Liver (tissue), 9 donors: ENCODE measurements around the gene CHD8. TPM values are rescaled to one million over a fixed set of nuclear protein-coding genes. Genes with fewer than 3 reads are reported as not detected.
A peak's percentile ranks its signal among the peaks of the same experiment; 100 is the strongest.

Source experiments
- DNase-seq: peaks from one replicate; pipeline ENCODE4 v3.0.0-alpha.2; 2017; ENCODE audit warnings: low spot score
- H3K27ac ChIP-seq, 2 donors: one replicate each; pipeline ENCODE4 v1.7.0; 2013; ENCODE audit warnings: inconsistent platforms in 2 of 2, low read length in 2 of 2, control low read depth in 1 of 2, low read depth in 1 of 2, mild to moderate bottlenecking in 1 of 2
- H3K27me3 ChIP-seq, 4 donors: one replicate each; pipeline versions ENCODE4 v1.6.1 to v1.7.0; 2013; ENCODE audit warnings: low read length in 3 of 4, inconsistent platforms in 1 of 4, mild to moderate bottlenecking in 1 of 4, moderate library complexity in 1 of 4; ENCODE audit not compliant: control insufficient read depth in 4 of 4, insufficient read depth in 4 of 4
- H3K36me3 ChIP-seq, 4 donors: one replicate each; pipeline versions ENCODE4 v1.6.1 to v1.7.0; 2013; ENCODE audit warnings: low read length in 3 of 4, mild to moderate bottlenecking in 3 of 4, low read depth in 1 of 4, moderate library complexity in 1 of 4; ENCODE audit not compliant: control insufficient read depth in 4 of 4, insufficient read depth in 3 of 4
- H3K4me1 ChIP-seq, 4 donors: one replicate each; pipeline versions ENCODE4 v1.6.1 to v1.7.0; 2013; ENCODE audit warnings: low read length in 3 of 4, mild to moderate bottlenecking in 3 of 4, moderate library complexity in 1 of 4; ENCODE audit not compliant: control insufficient read depth in 4 of 4, insufficient read depth in 4 of 4
- H3K4me3 ChIP-seq, 3 donors: one replicate each; pipeline versions ENCODE4 v1.6.1 to v1.7.0; 2013; ENCODE audit warnings: low read length in 3 of 3, control low read depth in 1 of 3, low read depth in 1 of 3, mild to moderate bottlenecking in 1 of 3
- H3K9ac ChIP-seq, 2 donors: one replicate each; pipeline ENCODE4 v1.7.0; 2013; ENCODE audit warnings: low read length in 2 of 2, mild to moderate bottlenecking in 2 of 2, moderate library complexity in 2 of 2, control low read depth in 1 of 2, low read depth in 1 of 2
- H3K9me3 ChIP-seq, 4 donors: one replicate each; pipeline versions ENCODE4 v1.6.1 to v1.7.0; 2013; ENCODE audit warnings: low read length in 3 of 4; ENCODE audit not compliant: control insufficient read depth in 4 of 4
- EGR1 ChIP-seq, 2 donors: IDR thresholded peaks; 2 replicates each; pipeline ENCODE4 v1.6.1; 2016 to 2018; ENCODE audit warnings: antibody characterized with exemption in 2 of 2, low read depth in 2 of 2
- FOXA1 ChIP-seq: IDR thresholded peaks from 2 replicates; pipeline ENCODE4 v1.6.1; 2016; ENCODE audit warnings: antibody characterized with exemption
- FOXA2 ChIP-seq: IDR thresholded peaks from 2 replicates; pipeline ENCODE4 v1.6.1; 2016; ENCODE audit warnings: antibody characterized with exemption
- GABPA ChIP-seq, 2 donors: IDR thresholded peaks in 1 of 2; conservative IDR thresholded peaks in 1 of 2; 2 replicates each; pipeline ENCODE4 v1.6.1; 2016; ENCODE audit warnings: antibody characterized with exemption in 2 of 2, mild to moderate bottlenecking in 1 of 2, moderate library complexity in 1 of 2
- HNF4A ChIP-seq, 2 donors: conservative IDR thresholded peaks; 2 replicates each; pipeline ENCODE4 v1.6.1; 2016; ENCODE audit warnings: antibody characterized with exemption in 2 of 2, mild to moderate bottlenecking in 2 of 2
- HNF4G ChIP-seq: IDR thresholded peaks from 2 replicates; pipeline ENCODE4 v1.6.1; 2016; ENCODE audit warnings: antibody characterized with exemption
- JUND ChIP-seq, 2 donors: IDR thresholded peaks; 2 replicates each; pipeline ENCODE4 v1.6.1; 2016; ENCODE audit warnings: antibody characterized with exemption in 2 of 2
- NR2F2 ChIP-seq: IDR thresholded peaks from 2 replicates; pipeline ENCODE4 v1.6.1; 2016; ENCODE audit warnings: antibody characterized with exemption
- RAD21 ChIP-seq, 2 donors: IDR thresholded peaks; 2 replicates each; pipeline ENCODE4 v1.6.1; 2016; ENCODE audit warnings: antibody characterized with exemption in 2 of 2, mild to moderate bottlenecking in 2 of 2
- REST ChIP-seq: IDR thresholded peaks from 2 replicates; pipeline ENCODE4 v1.6.1; 2016; ENCODE audit warnings: antibody characterized with exemption, mild to moderate bottlenecking
- RXRA ChIP-seq, 2 donors: IDR thresholded peaks; 2 replicates each; pipeline ENCODE4 v1.6.1; 2017 to 2018; ENCODE audit warnings: antibody characterized with exemption in 2 of 2, mild to moderate bottlenecking in 1 of 2
- SP1 ChIP-seq: IDR thresholded peaks from 2 replicates; pipeline ENCODE4 v1.6.1; 2018; ENCODE audit warnings: antibody characterized with exemption, mild to moderate bottlenecking
- TAF1 ChIP-seq: conservative IDR thresholded peaks from 2 replicates; pipeline ENCODE4 v1.6.1; 2016; ENCODE audit warnings: antibody characterized with exemption, mild to moderate bottlenecking
- YY1 ChIP-seq: IDR thresholded peaks from 2 replicates; pipeline ENCODE4 v1.6.1; 2016; ENCODE audit warnings: antibody characterized with exemption, mild to moderate bottlenecking
- WGBS: extraction: QIAGEN DNeasy Blood & Tissue Kit; methylation state at CpG from one replicate; pipeline ENCODE4 v1.1.7; 2013; 5-methylcytosine and 5-hydroxymethylcytosine counted together
- polyA plus RNA-seq, 2 donors: library from polyadenylated mRNA; stranded (reverse) in 1 of 2; unstranded in 1 of 2; fragments of 200-250 nt in 1 of 2; fragments of >200 nt in 1 of 2; fragmentation: Nextera tagmentation in 1 of 2; extraction: Ambion mirVana in 1 of 2; gene quantifications; one replicate each; pipeline versions ENCODE4 v1.2.1 to v1.2.3, GENCODE V29; 2013 to 2015
- total RNA-seq, 2 donors: library from RNA; depleted of rRNA; stranded (reverse); fragments of >200 nt; gene quantifications; one replicate each; pipeline ENCODE4 v1.2.3, GENCODE V29; 2014
- TF ChIP-seq, protein P1 (sequence below): fragments of 150-350 bp; IDR thresholded peaks from 2 replicates; pipeline ENCODE4 v1.5.1; 2017; ENCODE audit warnings: improper control_type of control experiment, low read depth, low read length; ENCODE audit not compliant: missing input control
- TF ChIP-seq, protein P2 (sequence below): IDR thresholded peaks from 2 replicates; pipeline ENCODE4 v1.6.1; 2016; ENCODE audit warnings: antibody characterized with exemption
- TF ChIP-seq, protein P3 (sequence below): IDR thresholded peaks from 2 replicates; pipeline ENCODE4 v1.6.1; 2016; ENCODE audit warnings: antibody characterized with exemption
- TF ChIP-seq, protein P4 (sequence below): IDR thresholded peaks from 2 replicates; pipeline ENCODE4 v1.6.1; 2016; ENCODE audit warnings: antibody characterized with exemption
- donor health status: healthy.
- donor health status: healthy.
- donor health status: healthy.
- donor health status: healthy.
- donor health status: healthy.

CHD8 gene
- total and polyA plus RNA-seq, 4 donors: 9.6 to 29.5 (median 19.2) TPM

DNA sequence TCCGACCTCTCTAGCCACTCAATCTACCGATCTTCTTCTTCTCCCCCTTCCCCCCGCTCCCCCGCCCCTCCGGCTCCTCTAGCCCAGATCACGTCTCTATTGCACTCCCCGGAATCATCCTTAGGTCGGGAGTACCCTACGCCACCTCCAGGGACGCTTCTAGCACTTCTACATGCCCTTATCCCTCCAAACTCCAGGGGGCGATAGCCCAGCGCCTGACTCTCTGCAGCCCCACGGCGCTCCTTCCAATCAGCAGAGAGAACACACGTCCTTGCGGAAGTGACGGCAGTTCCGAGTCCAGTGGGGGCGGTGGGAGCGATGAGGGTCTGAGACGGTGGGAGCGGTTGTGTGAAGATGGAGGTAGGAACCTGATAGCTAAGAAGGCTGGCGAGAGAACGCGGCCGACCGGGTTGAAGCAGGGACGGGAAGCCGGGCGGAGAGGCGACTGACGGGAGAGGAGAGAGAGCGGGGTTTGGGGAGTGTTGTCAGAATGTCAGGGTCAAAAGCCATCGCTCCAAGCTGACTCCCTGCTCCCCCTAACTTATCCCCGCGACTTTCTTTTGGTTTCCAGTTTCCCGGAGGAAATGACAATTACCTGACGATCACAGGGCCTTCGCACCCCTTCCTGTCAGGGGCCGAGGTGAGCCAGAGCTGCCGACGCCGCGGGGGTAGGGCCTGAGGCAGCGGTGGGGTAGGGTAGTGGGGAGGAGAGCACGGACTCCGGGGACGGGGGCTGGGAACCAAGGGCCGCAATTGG, 21.2 kb upstream of the CHD8 start, which contains the start of the genes RAB2B and TOX4:
TSS of gene RAB2B (minus strand) at position 35 of the 757 bp plus-strand sequence. CDS start 87 bp downstream, outside the sequence.
TSS of gene TOX4 (plus strand) at position 271 of the 757 bp plus-strand sequence. CDS start at position 355, 84 bp downstream.
- under 1% methylated on average over 49 of the region's 49 CpGs for WGBS
- Histone ChIP-seq H3K4me1 (peaks cover 8 to 25% (median 15%) of the 10 kb centered on the region in 4 donors), H3K36me3 (peaks cover 0 to 13% (median 2%) of the 10 kb centered on the region in 4 donors)

More for the DNA sequence above, 21.2 kb upstream of the CHD8 start, which contains the start of the genes RAB2B and TOX4:
- Histone ChIP-seq H3K9me3 (no peaks in the 10 kb centered on the region), H3K9ac (peak within 1 kb of the TSS; percentile 89 to 95), H3K27ac (peak within 1 kb of the TSS; percentile 80 to 91), H3K27me3 (no peaks in the 10 kb centered on the region), H3K4me3 (peak within 1 kb of the TSS; percentile 62 to 100 (median 90))
- TF ChIP-seq, protein P1, sequence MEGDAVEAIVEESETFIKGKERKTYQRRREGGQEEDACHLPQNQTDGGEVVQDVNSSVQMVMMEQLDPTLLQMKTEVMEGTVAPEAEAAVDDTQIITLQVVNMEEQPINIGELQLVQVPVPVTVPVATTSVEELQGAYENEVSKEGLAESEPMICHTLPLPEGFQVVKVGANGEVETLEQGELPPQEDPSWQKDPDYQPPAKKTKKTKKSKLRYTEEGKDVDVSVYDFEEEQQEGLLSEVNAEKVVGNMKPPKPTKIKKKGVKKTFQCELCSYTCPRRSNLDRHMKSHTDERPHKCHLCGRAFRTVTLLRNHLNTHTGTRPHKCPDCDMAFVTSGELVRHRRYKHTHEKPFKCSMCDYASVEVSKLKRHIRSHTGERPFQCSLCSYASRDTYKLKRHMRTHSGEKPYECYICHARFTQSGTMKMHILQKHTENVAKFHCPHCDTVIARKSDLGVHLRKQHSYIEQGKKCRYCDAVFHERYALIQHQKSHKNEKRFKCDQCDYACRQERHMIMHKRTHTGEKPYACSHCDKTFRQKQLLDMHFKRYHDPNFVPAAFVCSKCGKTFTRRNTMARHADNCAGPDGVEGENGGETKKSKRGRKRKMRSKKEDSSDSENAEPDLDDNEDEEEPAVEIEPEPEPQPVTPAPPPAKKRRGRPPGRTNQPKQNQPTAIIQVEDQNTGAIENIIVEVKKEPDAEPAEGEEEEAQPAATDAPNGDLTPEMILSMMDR: peak; percentile 100
- TF ChIP-seq SP1 (peak; percentile 77), YY1 (peak; percentile 85), FOXA2 (peak; percentile 54), JUND (IDR thresholded peaks at IDR 0.05) (peak in 1 of 2 donors; percentile 33), HNF4A (conservative IDR thresholded peaks at IDR 0.05) (peak; percentile 44 to 62), TAF1 (no peak), RAD21 (IDR thresholded peaks at IDR 0.05) (peak; percentile 65 to 79), FOXA1 (peak; percentile 57), GABPA (IDR thresholded peaks at IDR 0.05 in 1 of 2, conservative IDR thresholded peaks at IDR 0.05 in 1 of 2) (peak; percentile 77 to 94), REST (peak; percentile 22), RXRA (IDR thresholded peaks at IDR 0.05) (peak; percentile 57 to 75), NR2F2 (peak; percentile 64), EGR1 (IDR thresholded peaks at IDR 0.05; ENCODE audit: low read depth in 2 of 2) (peak; percentile 41 to 62), HNF4G (peak; percentile 42)
- TF ChIP-seq, protein P2, sequence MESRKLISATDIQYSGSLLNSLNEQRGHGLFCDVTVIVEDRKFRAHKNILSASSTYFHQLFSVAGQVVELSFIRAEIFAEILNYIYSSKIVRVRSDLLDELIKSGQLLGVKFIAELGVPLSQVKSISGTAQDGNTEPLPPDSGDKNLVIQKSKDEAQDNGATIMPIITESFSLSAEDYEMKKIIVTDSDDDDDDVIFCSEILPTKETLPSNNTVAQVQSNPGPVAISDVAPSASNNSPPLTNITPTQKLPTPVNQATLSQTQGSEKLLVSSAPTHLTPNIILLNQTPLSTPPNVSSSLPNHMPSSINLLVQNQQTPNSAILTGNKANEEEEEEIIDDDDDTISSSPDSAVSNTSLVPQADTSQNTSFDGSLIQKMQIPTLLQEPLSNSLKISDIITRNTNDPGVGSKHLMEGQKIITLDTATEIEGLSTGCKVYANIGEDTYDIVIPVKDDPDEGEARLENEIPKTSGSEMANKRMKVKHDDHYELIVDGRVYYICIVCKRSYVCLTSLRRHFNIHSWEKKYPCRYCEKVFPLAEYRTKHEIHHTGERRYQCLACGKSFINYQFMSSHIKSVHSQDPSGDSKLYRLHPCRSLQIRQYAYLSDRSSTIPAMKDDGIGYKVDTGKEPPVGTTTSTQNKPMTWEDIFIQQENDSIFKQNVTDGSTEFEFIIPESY: peak; percentile 42
- TF ChIP-seq, protein P3, sequence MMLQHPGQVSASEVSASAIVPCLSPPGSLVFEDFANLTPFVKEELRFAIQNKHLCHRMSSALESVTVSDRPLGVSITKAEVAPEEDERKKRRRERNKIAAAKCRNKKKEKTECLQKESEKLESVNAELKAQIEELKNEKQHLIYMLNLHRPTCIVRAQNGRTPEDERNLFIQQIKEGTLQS: no peak
- TF ChIP-seq, protein P4, sequence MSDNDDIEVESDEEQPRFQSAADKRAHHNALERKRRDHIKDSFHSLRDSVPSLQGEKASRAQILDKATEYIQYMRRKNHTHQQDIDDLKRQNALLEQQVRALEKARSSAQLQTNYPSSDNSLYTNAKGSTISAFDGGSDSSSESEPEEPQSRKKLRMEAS: peak; percentile 65
- DNase-seq: peak; percentile 93
